Liver (tissue), 3 donors: Measurements from ENCODE around the gene FAIM2.

Experiments used
- GABPA ChIP-seq, 2 donors: IDR thresholded peaks in 1 of 2; conservative IDR thresholded peaks in 1 of 2; 2 replicates each; pipeline ENCODE4 v1.6.1; 2016; ENCODE audit warnings: antibody characterized with exemption in 2 of 2, mild to moderate bottlenecking in 1 of 2, moderate library complexity in 1 of 2
- JUND ChIP-seq, 2 donors: IDR thresholded peaks; 2 replicates each; pipeline ENCODE4 v1.6.1; 2016; ENCODE audit warnings: antibody characterized with exemption in 2 of 2
- RAD21 ChIP-seq, 2 donors: IDR thresholded peaks; 2 replicates each; pipeline ENCODE4 v1.6.1; 2016; ENCODE audit warnings: antibody characterized with exemption in 2 of 2, mild to moderate bottlenecking in 2 of 2
- SP1 ChIP-seq: IDR thresholded peaks from 2 replicates; pipeline ENCODE4 v1.6.1; 2018; ENCODE audit warnings: antibody characterized with exemption, mild to moderate bottlenecking
- TAF1 ChIP-seq: conservative IDR thresholded peaks from 2 replicates; pipeline ENCODE4 v1.6.1; 2016; ENCODE audit warnings: antibody characterized with exemption, mild to moderate bottlenecking
- TF ChIP-seq, protein P1 (sequence below): fragments of 150-350 bp; IDR thresholded peaks from 2 replicates; pipeline ENCODE4 v1.5.1; 2017; ENCODE audit warnings: improper control_type of control experiment, low read depth, low read length; ENCODE audit not compliant: missing input control
- TF ChIP-seq, protein P2 (sequence below): IDR thresholded peaks from 2 replicates; pipeline ENCODE4 v1.6.1; 2016; ENCODE audit warnings: antibody characterized with exemption
- TF ChIP-seq, protein P3 (sequence below): IDR thresholded peaks from 2 replicates; pipeline ENCODE4 v1.6.1; 2016; ENCODE audit warnings: antibody characterized with exemption
- TF ChIP-seq, protein P4 (sequence below): IDR thresholded peaks from 2 replicates; pipeline ENCODE4 v1.6.1; 2016; ENCODE audit warnings: antibody characterized with exemption, mild to moderate bottlenecking
- TF ChIP-seq, protein P5 (sequence below): IDR thresholded peaks from 2 replicates; pipeline ENCODE4 v1.6.1; 2016; ENCODE audit warnings: antibody characterized with exemption
- donor health status: healthy.
- donor health status: healthy.

DNA sequence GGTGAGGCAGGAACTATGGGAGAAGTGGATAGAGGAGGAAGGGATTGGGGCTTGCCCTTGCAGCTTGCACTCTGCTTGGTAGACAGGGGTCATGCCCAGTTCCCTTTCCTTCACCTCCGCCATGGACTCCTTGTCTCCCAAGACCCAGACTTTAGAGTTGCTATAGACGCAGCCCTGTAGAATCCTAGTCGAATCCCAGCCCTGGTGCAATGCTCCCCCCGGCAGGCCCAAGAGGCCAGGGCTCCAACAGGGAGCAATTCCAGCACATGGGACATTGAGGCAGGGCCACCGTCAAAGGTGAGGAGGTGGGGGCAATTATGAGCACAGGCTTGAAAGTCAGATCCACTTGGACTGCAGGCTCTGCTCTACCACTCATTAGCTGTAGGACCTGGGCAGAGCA, 31.3 kb downstream of the FAIM2 start:
- TF ChIP-seq, protein P1, sequence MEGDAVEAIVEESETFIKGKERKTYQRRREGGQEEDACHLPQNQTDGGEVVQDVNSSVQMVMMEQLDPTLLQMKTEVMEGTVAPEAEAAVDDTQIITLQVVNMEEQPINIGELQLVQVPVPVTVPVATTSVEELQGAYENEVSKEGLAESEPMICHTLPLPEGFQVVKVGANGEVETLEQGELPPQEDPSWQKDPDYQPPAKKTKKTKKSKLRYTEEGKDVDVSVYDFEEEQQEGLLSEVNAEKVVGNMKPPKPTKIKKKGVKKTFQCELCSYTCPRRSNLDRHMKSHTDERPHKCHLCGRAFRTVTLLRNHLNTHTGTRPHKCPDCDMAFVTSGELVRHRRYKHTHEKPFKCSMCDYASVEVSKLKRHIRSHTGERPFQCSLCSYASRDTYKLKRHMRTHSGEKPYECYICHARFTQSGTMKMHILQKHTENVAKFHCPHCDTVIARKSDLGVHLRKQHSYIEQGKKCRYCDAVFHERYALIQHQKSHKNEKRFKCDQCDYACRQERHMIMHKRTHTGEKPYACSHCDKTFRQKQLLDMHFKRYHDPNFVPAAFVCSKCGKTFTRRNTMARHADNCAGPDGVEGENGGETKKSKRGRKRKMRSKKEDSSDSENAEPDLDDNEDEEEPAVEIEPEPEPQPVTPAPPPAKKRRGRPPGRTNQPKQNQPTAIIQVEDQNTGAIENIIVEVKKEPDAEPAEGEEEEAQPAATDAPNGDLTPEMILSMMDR: no peak
- TF ChIP-seq SP1: no peak
- TF ChIP-seq, protein P2, sequence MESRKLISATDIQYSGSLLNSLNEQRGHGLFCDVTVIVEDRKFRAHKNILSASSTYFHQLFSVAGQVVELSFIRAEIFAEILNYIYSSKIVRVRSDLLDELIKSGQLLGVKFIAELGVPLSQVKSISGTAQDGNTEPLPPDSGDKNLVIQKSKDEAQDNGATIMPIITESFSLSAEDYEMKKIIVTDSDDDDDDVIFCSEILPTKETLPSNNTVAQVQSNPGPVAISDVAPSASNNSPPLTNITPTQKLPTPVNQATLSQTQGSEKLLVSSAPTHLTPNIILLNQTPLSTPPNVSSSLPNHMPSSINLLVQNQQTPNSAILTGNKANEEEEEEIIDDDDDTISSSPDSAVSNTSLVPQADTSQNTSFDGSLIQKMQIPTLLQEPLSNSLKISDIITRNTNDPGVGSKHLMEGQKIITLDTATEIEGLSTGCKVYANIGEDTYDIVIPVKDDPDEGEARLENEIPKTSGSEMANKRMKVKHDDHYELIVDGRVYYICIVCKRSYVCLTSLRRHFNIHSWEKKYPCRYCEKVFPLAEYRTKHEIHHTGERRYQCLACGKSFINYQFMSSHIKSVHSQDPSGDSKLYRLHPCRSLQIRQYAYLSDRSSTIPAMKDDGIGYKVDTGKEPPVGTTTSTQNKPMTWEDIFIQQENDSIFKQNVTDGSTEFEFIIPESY: no peak
- TF ChIP-seq, protein P3, sequence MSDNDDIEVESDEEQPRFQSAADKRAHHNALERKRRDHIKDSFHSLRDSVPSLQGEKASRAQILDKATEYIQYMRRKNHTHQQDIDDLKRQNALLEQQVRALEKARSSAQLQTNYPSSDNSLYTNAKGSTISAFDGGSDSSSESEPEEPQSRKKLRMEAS: no peak
- TF ChIP-seq, protein P4, sequence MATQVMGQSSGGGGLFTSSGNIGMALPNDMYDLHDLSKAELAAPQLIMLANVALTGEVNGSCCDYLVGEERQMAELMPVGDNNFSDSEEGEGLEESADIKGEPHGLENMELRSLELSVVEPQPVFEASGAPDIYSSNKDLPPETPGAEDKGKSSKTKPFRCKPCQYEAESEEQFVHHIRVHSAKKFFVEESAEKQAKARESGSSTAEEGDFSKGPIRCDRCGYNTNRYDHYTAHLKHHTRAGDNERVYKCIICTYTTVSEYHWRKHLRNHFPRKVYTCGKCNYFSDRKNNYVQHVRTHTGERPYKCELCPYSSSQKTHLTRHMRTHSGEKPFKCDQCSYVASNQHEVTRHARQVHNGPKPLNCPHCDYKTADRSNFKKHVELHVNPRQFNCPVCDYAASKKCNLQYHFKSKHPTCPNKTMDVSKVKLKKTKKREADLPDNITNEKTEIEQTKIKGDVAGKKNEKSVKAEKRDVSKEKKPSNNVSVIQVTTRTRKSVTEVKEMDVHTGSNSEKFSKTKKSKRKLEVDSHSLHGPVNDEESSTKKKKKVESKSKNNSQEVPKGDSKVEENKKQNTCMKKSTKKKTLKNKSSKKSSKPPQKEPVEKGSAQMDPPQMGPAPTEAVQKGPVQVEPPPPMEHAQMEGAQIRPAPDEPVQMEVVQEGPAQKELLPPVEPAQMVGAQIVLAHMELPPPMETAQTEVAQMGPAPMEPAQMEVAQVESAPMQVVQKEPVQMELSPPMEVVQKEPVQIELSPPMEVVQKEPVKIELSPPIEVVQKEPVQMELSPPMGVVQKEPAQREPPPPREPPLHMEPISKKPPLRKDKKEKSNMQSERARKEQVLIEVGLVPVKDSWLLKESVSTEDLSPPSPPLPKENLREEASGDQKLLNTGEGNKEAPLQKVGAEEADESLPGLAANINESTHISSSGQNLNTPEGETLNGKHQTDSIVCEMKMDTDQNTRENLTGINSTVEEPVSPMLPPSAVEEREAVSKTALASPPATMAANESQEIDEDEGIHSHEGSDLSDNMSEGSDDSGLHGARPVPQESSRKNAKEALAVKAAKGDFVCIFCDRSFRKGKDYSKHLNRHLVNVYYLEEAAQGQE: no peak
- no peak for TF ChIP-seq RAD21 (IDR thresholded peaks at IDR 0.05)
- TF ChIP-seq, protein P5, sequence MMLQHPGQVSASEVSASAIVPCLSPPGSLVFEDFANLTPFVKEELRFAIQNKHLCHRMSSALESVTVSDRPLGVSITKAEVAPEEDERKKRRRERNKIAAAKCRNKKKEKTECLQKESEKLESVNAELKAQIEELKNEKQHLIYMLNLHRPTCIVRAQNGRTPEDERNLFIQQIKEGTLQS: no peak
- TF ChIP-seq JUND (IDR thresholded peaks at IDR 0.05): no peak
- TF ChIP-seq TAF1: no peak
- no peak for TF ChIP-seq GABPA (IDR thresholded peaks at IDR 0.05 in 1 of 2, conservative IDR thresholded peaks at IDR 0.05 in 1 of 2)
